ENCODE results near the gene KRCC1.

The KRCC1 gene

DNA sequence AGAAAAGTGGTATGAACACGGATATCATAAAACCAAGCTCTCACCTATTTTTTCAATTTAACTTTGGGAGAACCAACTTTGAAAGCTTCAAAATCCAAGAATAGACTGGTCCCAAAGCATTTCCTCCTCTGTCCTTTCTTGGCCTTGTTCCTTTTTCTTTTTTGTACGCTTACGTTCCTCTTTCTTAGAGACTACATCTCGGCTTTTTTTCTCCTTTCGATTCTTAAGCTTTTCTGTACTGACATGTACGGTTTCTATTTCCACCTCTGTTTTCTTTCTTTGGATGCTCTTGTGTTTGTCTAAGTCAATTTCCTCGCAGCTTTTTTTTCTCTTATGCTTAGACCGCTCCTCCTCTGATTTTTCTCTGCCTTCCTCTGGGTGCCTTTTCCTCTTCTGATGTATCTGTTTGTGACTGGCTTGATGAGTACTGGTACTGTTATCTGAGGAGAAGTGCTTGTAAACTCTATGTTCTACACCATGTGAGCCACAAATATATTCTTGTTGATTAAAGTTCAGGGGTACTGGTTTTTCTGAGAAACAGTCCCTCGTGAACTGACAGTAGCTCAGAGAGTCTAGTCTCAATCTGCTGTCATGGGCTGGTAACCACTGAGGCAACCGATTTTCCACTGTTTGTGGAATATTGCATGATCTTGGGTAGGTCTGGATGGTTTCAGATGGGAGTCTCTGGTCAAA, 27.7 kb downstream of the KRCC1 start:
- Histone ChIP-seq H3K4me2 (ENCODE audit: low read depth, low read length, poor library complexity, severe bottlenecking) (no peak overlapping the region), H3K27me3 (ENCODE audit: low read length) (no peaks in the 10 kb centered on the region), H4K20me1 (ENCODE audit: low read depth, low read length) (no peaks in the 10 kb centered on the region), H3K4me3 (ENCODE audit: insufficient read depth, low read length, poor library complexity, severe bottlenecking) (no peak overlapping the region), H3K79me2 (ENCODE audit: insufficient read depth, low read length) (no peaks in the 10 kb centered on the region), H3K27ac (ENCODE audit: low read depth, low read length) (no peak overlapping the region), H2AFZ (ENCODE audit: low read depth, low read length, severe bottlenecking) (no peak overlapping the region), H3K9me3 (ENCODE audit: insufficient read depth, low read length) (no peaks in the 10 kb centered on the region), H3F3A (ENCODE audit: insufficient read depth) (peaks cover 3% of the 10 kb centered on the region; the same call in 1 of the 2 replicates), H3K36me3 (ENCODE audit: low read length) (peaks cover 22% of the 10 kb centered on the region; the same call in 1 of the 2 replicates), H3K9me2 (replicated peaks; ENCODE audit: insufficient read depth, low read length) (no peaks in the 10 kb centered on the region), H3K9ac (ENCODE audit: low read length) (no peak overlapping the region)
- TF ChIP-seq, protein P1, sequence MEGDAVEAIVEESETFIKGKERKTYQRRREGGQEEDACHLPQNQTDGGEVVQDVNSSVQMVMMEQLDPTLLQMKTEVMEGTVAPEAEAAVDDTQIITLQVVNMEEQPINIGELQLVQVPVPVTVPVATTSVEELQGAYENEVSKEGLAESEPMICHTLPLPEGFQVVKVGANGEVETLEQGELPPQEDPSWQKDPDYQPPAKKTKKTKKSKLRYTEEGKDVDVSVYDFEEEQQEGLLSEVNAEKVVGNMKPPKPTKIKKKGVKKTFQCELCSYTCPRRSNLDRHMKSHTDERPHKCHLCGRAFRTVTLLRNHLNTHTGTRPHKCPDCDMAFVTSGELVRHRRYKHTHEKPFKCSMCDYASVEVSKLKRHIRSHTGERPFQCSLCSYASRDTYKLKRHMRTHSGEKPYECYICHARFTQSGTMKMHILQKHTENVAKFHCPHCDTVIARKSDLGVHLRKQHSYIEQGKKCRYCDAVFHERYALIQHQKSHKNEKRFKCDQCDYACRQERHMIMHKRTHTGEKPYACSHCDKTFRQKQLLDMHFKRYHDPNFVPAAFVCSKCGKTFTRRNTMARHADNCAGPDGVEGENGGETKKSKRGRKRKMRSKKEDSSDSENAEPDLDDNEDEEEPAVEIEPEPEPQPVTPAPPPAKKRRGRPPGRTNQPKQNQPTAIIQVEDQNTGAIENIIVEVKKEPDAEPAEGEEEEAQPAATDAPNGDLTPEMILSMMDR (IDR thresholded peaks at IDR 0.05; ENCODE audit: insufficient read depth, low read length, poor library complexity, severe bottlenecking) = no peak
- TF ChIP-seq EZH2phosphoT487 (conservative IDR thresholded peaks at IDR 0.05; ENCODE audit: low read length) = no peak

DNA sequence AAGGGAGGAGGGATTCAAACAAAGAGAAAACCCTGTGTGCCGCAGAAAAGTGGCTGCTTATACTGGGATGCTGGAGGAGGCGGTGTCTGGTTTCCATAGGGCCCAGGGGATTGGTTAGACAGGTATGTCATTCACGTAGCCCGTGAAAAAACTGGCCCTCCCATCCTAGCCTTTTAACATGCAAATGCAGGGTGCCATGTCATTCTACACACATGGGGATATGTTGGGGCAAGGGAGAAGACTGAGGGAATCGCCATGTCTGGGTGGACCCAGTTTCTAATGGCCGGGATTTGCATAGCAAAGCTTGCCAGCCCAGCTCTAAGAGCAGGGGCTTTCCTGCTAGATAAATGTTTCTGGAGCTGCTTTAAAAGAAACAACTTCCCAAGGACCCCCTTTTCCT, 31.1 kb downstream of the KRCC1 start:
- no peak overlapping the region for H3K4me2 ChIP-seq (ENCODE audit: low read depth, low read length, poor library complexity, severe bottlenecking)
- H2AFZ ChIP-seq (ENCODE audit: low read depth, low read length, severe bottlenecking) = no peak overlapping the region
- H3K9me3 ChIP-seq (ENCODE audit: insufficient read depth, low read length) = peaks cover under 1% of the 10 kb centered on the region; the same call in 1 of the 2 replicates
- TF ChIP-seq, protein P1 (IDR thresholded peaks at IDR 0.05; ENCODE audit: insufficient read depth, low read length, poor library complexity, severe bottlenecking) = no peak
- TF ChIP-seq EZH2phosphoT487 (conservative IDR thresholded peaks at IDR 0.05; ENCODE audit: low read length) = no peak
- no peaks in the 10 kb centered on the region for H3K9me2 ChIP-seq (replicated peaks; ENCODE audit: insufficient read depth, low read length)
- no peaks in the 10 kb centered on the region for H3K79me2 ChIP-seq (ENCODE audit: insufficient read depth, low read length)
- H3F3A ChIP-seq (ENCODE audit: insufficient read depth) = peaks cover 3% of the 10 kb centered on the region; the same call in 1 of the 2 replicates
- H3K9ac ChIP-seq (ENCODE audit: low read length) = no peak overlapping the region
- H3K36me3 ChIP-seq (ENCODE audit: low read length) = peaks cover 11% of the 10 kb centered on the region; the same call in 1 of the 2 replicates
- no peak overlapping the region for H3K27ac ChIP-seq (ENCODE audit: low read depth, low read length)
- no peaks in the 10 kb centered on the region for H3K27me3 ChIP-seq (ENCODE audit: low read length)
- H4K20me1 ChIP-seq (ENCODE audit: low read depth, low read length) = no peaks in the 10 kb centered on the region
- H3K4me3 ChIP-seq (ENCODE audit: insufficient read depth, low read length, poor library complexity, severe bottlenecking) = no peak overlapping the region

DNA sequence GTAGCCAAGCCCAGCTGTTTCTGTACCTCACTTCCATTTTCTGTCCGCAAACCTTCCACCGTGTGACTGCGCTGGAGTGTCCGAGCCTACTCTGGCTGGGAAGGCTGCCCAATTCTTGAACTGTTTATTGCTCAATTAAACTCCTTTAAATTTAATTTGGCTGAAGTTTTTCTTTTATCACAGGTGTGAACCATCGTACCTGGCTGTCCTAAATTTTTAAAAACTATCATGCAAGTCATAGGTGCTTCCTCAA, 33.0 kb downstream of the KRCC1 start:
- no peak overlapping the region for H3K27ac ChIP-seq (ENCODE audit: low read depth, low read length)
- no peak overlapping the region for H3K9ac ChIP-seq (ENCODE audit: low read length)
- H3K4me2 ChIP-seq (ENCODE audit: low read depth, low read length, poor library complexity, severe bottlenecking) = no peak overlapping the region
- H3F3A ChIP-seq (ENCODE audit: insufficient read depth) = no peaks in the 10 kb centered on the region
- no peaks in the 10 kb centered on the region for H3K27me3 ChIP-seq (ENCODE audit: low read length)
- no peak overlapping the region for H2AFZ ChIP-seq (ENCODE audit: low read depth, low read length, severe bottlenecking)
- H3K9me3 ChIP-seq (ENCODE audit: insufficient read depth, low read length) = peaks cover 8% of the 10 kb centered on the region; the same call in 1 of the 2 replicates
- H3K36me3 ChIP-seq (ENCODE audit: low read length) = no peaks in the 10 kb centered on the region
- H3K9me2 ChIP-seq (replicated peaks; ENCODE audit: insufficient read depth, low read length) = no peaks in the 10 kb centered on the region
- H4K20me1 ChIP-seq (ENCODE audit: low read depth, low read length) = no peaks in the 10 kb centered on the region
- no peak overlapping the region for H3K4me3 ChIP-seq (ENCODE audit: insufficient read depth, low read length, poor library complexity, severe bottlenecking)
- no peaks in the 10 kb centered on the region for H3K79me2 ChIP-seq (ENCODE audit: insufficient read depth, low read length)
- TF ChIP-seq EZH2phosphoT487 (conservative IDR thresholded peaks at IDR 0.05; ENCODE audit: low read length) = no peak
- TF ChIP-seq, protein P1 (IDR thresholded peaks at IDR 0.05; ENCODE audit: insufficient read depth, low read length, poor library complexity, severe bottlenecking) = no peak

Measured in SU-DHL-6 (cell line).